GM18873 (cell line): Measurements from ENCODE around the gene MEGF11.

ENCODE experiments used
- ATAC-seq: cut with Tn5 transposase; IDR thresholded peaks from one replicate; pipeline ENCODE4 v1.9.1; 2021; ENCODE audit warnings: mild to moderate bottlenecking, moderate library complexity, moderate number of reproducible peaks; ENCODE audit not compliant: unreplicated experiment, low FRiP score

The MEGF11 gene

DNA sequence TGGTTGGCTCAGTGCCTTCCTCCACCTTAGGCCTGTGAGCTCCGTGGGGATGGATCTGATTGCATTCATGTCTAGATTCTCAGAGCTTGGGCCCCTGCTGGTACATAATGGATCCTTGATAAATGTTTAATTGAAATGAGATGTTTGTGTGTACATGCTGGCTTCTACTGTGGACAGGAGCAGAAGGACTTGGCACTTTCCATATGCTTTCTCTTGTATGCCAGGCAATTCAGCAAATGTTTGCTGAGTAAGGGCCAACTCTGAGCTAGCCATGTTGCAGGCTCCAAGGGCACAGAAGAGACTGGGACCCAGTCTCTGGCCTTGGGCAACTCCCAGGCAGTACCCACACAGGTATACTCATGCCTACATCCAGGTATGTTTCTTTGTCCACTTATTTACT, 317.3 kb downstream of the MEGF11 start:
- ATAC-seq = no peak

DNA sequence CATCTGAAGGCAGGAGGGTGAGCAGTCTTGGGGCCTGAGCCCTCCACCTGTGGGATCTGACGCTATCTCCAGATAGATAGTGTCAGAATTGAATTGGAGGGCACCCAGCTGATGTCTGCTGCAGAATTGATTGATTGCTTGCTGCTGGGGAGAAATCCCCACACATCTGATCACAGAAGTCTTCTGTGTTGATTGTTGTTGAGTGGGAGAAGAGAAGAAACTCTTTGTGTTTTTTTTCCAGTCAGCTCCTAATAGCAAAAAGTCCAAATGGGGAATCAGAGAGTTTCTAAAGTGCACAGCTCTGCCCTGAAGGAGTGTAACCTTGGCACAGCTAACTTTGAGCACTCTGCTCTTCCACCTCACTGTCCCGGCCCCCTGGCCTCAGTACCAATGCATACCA, 318.2 kb downstream of the MEGF11 start:
- no peak for ATAC-seq

DNA sequence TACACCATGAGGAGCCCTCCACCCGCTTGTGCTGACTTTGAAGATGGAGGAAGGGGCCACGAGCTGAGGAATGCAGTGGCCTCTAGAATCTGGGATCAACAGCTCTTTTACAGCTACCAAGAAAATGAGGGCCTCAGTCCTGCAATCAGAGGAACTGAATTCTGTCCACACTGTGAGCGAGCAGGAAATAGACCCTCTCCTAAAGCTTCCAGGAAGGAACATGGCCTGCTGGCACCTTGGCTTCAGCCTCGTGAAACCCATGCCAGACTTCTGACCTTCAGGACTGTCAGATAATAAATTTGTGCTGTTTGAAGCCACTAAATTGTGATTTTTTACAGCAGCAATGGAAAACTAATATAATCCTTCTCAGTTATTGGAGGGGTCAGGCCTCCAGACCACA, 322.3 kb downstream of the MEGF11 start:
- no peak for ATAC-seq

DNA sequence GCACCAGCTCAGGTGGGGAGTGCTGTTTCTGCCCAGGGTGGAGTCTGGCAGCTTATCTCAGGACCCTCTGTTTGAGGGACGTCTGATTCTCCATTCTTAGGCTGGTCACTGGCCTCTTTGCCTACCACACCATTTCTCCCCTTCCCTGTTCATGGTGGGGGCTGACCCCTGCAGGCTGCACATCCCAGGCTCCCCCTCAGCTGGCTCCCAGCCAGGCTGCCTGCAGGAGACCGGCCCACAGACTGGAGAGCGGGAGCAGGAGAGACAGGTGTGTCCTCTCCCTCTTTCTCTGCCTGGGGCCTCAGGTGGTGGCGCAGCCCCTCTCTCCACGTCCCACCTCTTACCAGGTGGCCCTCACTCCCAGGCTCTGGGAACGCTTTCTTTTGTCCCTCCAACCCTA, 323.4 kb downstream of the MEGF11 start:
- no peak for ATAC-seq

DNA sequence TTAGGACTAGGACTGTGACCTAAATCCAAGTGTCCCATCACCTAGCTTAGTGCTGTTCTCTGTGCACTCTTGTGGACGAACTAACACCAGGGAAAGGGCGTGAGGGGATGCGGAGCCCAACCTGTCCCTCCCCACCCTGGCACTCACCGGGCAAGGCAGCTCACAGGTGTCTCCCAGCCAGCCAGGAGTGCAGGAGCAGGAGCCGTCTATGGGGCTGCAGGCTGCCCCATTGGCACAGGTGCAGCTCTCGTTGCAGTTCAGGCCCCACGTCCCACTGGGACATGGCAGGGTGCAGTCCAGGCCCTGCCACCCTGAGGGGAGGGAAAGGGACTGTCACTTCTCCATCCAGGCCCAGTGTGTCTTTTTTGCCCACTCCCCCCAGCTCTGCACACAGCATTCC, 324.0 kb downstream of the MEGF11 start:
- no peak for ATAC-seq

DNA sequence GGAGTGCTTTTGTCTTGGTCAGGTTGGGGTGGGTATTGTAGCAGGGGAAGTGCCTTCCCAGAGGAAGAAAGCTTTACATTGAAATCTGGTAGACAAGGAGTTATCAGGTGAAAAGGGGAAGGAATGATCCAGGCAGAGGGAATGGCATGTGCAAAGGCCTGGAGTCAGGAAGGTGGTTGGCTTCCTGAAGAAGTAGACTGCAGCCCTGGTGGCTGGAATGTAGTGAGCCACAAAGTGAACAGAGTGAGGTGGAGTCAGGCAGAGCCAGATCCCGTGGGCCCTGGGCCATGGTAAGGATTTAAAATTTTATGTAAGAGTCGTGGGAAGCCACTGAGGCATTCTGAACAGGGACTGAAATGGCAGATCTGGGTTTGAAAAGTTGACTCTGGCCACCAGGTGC, 326.0 kb downstream of the MEGF11 start:
- no peak for ATAC-seq

DNA sequence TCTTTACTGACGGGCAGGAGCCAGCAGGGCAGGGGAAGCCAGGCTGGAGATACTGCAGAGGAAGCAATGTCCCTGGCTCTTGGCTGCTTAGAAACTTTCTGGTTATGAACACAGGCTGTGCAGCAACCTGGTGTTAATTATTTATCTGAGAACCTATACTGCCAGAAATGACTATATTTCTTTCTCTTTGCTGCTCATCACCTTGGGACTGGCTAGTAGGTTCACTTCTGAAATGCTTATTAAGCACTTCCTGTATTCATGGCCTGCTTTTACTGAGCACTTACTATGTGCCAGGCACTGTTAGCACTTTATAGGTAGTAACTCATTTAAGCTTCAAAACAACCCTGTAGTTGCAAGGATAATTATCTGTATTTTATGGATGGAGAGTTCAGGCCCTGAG, 326.7 kb downstream of the MEGF11 start:
- peak; percentile 70 for ATAC-seq

DNA sequence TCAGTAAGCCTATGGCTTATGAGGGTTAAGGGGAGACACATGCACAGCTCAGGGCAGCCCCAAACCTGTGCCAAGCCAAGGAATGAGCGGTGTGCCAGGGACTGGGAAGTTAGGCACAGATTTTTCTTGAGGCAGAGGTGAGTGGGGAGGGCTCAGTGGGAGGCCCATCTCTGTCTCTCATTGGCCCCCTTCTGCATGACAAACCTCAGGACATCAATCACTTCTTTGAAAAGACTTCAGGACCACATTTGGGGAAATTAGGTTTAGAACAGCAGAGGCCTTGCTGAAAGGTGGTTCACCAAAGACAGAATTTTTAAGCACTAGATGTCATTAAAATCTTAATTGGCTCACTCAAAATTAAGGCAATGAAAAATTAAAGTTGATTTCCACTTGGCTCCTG, 327.1 kb downstream of the MEGF11 start:
- ATAC-seq = no peak

DNA sequence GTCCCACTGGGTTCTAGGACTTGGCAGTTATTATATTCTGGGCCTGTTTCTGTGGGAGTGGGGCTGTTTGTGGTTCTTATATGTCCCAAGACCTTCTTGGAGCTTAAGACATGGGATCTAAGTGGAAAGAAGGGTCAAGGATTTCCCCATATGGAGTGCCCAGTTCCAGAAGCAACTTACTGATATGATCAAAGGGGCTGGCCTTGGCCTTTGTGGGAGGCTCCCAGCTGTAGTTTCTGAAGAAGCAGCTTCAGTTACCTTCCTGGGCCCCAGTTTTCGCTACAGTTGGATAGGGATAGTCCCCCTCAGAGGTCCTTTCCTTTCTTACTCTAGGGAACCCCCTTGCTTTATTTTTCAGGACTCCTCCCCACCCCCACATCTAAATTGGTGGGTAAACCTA, 328.2 kb downstream of the MEGF11 start:
- no peak for ATAC-seq

DNA sequence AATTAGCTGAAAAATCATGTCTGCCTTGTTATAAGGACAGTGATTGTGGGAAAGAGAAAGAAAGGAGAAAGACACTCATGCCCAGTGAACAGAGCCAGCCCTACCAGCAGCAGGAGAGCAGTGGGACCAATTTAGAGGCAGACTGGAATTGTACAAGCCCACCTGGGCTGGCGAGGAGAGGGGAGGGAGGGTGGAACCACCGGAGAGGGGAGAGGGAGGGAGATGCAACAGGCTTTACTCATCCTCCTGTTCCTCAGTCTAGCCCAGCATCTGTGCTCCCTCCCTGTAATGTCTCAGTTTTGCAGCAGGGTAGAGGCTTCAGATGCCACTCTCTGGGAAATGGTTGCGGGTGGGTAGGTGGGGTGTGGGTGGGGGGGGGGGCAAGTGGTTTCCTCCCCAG, 329.5 kb downstream of the MEGF11 start:
- ATAC-seq = no peak

DNA sequence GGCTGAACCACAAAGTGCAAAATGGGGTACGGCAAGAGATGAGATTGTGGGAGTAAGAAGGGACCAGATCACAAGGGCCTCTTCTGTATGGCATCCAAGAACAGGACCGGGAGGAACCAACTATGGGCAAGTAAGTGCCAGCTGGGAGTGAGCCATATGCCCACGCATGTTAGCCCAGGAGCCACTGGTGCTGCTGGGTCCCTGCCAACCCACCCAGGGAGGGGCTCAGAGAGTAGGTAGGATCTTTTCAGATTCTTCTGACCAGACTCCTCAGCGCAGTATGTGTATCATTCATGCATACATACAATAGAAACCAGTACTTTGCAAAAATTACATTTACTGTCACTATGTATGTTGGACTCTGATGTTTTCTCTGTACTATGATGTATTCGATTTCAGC, 330.3 kb downstream of the MEGF11 start:
- no peak for ATAC-seq

DNA sequence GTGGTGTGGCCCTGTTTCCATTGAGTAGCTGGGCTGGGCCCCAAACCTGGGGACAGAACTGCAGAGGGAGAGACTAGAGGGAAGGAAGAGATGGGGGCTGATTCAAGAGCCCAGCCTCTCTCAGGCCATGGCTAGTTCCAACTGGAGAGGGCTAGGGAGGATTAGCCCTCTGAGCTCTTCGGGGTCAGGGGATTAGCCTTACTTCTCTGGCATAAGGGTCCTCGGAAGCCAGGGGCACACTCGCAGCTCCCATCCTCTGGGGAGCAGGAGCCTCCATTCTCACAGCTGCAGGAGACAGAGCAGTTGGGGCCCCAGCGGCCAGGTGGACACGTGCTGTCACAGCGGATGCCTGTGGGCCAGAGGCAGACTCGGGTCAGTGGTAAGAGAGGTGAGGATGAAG, 330.9 kb downstream of the MEGF11 start:
- ATAC-seq = no peak

DNA sequence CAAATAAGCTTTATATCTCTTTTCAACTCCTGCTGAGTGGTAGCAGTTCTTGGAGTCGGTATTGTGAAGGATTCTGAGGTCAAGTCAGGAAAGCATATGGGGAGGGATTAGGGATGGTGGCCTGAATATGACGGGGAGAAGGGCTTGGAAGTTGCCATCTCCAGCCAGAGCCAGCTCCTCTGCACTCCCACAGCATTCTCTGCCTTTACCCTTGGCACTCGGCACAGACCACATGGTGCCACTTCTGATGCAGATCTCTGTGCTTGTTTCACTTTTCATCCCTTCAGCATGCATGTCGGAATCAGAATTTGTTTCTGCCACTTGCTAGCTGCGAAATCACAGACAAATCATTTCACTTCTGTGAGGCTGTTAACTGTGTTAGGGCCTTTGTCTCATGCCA, 331.8 kb downstream of the MEGF11 start:
- ATAC-seq = no peak

DNA sequence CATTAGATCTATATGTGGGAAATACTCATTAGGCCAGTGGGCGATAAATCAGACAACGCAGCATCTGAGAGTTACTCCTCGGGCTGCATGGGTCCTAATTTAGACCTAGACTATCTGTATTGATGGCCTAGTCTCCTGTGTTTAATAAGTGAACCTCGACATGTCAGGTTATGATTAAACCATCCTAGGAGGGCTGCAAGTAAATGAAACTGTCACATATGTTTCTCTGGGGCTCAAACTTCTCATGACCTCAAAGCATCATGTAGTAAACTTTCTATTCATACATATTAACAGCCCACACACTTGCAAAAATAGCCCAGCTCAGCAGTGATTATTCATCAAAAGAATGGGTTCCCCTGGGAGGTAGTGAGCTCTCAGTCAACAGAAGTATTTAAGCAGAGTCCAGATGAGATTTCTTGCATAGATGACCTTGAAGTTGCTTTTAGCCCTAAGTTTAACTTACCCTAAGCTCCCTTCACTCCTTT, 332.7 kb downstream of the MEGF11 start:
- ATAC-seq = no peak

DNA sequence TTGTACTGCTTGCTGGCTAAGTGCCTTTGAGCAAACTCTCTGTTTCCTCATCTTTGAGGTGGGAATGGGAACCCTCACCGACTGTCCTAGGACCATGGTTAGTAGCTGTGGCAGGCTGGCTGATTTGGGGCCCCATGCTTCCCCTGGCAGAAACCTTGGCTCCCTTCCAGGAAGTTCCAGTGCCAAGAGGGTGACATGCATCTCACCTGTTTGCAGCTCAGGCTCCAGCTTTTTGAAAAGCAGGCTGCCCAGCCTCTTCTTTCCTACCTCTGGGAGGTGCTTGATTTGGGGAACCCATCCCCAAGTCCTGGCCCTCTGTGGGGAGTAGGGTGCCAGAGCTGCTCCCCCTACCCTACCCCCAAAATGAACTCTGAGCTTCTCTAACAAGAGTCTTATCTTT, 333.4 kb downstream of the MEGF11 start:
- no peak for ATAC-seq

DNA sequence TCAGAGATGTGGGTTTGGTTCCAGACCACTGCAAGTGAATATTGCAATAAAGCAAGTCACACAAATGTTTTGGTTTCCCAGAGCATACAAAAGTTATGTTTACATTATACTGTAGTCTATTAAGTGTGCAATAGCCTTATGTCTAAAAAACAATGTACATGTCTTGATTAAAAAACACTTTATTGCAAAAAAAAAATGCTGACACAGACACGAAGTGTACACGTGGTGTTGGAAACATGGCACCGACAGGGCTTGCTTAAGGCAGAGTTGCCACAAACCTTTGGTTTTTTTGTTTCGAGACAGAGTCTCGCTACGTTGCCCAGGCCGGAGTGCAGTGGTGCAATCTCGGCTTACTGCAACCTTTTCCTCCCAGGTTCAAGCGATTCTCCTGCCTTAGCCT, 334.2 kb downstream of the MEGF11 start:
- no peak for ATAC-seq

DNA sequence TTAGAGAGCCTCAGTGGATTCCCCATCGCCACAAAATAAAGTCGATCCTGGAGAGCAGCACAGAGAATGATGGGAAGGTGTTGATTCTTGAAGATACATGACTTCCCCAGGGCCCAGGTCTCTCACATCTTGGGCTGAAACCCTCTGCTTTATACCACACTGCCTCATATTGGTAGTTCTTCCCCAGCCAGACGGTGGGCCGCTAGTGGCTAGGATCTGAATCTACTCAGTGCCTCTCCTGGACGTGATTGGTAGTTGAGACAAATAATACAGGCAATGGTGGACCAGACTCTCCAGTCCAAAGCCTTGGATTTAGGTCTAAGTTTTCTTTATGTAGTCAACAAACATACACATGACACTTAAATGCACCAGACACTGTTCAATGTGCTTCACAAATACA, 334.6 kb downstream of the MEGF11 start:
- ATAC-seq = no peak

DNA sequence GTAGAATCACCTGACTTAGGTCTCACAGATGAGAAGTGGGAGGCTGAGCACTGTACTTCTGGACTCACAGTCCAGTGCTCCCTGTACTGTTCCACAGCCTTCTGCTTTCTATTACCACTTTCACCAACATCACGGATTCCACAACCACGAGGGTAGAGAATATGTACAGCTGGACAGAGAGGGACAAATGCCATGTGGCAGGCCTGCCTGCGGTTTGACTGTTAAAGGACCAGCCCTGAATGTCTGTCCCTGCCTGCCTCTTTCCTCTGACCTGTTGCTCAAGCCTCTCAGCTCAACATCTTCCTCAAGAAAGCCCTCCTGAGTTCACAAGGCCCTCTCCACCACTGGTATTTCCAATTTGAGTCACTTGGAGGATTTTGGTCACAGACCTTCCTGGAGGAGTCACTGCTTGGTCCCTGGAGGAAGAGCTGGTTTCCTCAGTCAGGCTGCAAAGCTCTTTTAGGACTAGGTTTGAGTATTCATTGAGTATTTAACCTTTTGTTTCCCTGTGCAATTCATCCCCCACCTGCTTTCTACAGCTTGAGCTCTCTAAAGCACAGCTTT, 335.1 kb downstream of the MEGF11 start:
- ATAC-seq = no peak

DNA sequence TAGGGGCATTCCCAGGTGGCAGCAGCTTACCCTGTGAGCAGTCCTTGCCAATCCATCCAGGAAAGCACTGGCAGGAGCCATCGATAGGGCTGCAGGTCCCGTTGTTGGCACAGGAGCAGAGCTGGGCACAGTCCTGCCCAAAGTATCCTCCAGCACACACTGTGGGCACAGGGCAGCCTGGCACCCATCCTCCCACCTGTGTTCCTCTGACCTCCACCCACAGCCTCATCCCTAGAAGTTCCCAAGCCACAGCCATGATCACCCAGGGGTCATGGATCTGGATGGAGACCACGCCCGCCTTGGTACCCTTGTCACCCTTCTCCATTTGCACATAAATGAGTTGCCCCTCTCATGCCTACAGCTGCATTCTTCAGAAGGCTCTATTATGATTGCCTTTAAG, 335.6 kb downstream of the MEGF11 start:
- no peak for ATAC-seq

DNA sequence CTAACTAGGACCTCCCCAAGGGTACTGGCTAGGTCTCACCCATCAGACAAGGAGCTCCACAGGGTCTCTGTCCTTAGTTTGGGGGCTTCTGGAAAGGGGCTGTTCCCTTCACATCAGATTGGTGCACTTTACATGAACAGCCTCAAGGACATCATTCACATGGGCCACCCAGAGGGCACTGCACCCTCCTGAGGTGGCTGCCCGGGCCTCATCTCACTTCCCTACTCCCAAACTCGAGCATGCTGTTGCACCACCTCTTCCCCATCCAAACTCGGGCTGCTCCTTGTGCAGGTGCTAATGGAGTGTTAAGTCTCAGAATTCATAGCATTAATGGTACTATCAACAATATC, 336.2 kb downstream of the MEGF11 start:
- no peak for ATAC-seq

DNA sequence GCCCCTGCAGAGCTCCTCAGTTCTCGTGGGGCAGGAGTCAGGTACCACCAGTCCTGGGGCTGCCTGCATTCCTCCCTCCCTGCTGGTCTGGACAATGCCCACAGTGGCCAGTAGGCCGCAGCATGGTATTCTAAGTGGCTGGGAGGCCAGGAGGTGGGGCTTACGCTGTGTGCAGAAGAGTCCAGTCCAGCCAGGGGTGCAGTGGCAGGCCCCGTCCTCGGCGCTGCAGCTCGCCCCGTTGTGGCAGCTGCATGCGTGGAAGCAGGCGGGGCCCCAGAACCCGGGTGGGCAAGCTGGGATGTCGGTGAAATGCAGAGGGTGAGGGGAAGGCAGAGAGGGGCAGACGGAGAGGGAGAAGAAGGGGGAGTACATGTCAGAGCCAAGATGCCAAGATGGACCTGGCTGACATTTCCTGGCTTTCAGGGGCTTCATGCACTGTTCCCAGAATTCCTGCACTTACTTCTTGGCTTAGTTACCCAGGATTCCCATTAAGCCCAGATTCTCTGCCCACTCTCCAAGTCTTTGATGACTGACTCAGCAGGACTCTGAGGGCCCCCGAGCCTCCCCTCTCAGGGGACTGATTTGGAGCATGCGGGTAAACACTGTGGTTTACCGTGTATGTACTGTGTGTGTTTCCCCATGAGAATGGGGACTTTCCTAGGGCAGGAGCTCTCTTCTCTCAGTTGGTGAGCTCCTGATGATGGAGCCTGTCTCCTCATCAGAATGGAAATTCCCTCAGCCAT, 336.7 kb downstream of the MEGF11 start:
- ATAC-seq = peak; percentile 59

DNA sequence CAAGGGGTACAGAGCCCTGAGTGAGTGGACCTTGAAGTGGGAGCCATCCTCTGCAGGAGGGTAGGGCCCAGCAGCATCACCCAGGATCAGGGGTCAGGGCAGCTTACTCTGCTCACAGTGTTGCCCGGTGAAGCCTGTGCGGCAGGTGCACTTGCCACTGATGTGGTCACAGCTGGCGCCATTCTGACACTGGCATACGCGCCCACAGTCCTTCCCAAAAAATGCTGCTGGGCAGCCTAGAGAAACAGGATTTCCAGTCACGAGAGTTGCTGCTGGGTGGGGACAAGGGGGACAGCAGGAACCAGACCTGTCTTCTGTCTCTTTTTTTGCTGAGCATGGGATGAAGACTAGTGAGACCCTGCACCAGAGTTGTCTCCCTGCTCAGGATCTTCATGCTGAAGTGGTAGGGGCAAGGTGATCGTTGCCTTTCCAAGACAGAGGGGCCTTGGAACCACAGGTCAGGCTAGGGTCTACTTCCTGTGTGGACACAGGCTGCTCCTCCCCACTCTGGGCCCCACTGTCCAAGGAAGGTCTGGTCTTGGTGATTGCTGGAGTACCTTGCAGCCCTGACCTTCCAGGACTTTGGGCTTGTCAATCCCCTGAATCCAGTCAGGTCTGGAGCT, 337.4 kb downstream of the MEGF11 start:
- ATAC-seq = no peak
